GM12875 (cell line): ENCODE results near the gene MRPS26.
"Not testable (repeated sequence)": the region's sequence is repeated elsewhere in the genome, so short reads cannot be mapped to it uniquely, and the experiment has no call there.

Experiments used
- H3K4me3 ChIP-seq: one replicate; pipeline ENCODE4 v1.5.1; 2011; ENCODE audit warnings: low read depth, low read length, control low read depth
- TF ChIP-seq, protein P1 (sequence below): IDR thresholded peaks from 2 replicates; pipeline ENCODE4 v1.5.1; 2011; ENCODE audit warnings: low read depth, mild to moderate bottlenecking, control low read depth, inconsistent platforms, low read length, moderate library complexity, borderline replicate concordance; ENCODE audit not compliant: insufficient read depth

Gene MRPS26

GRCh38 chr20:3013771-3014170, 32.1 kb upstream of the MRPS26 start:
- H3K4me3 ChIP-seq: no peak overlapping the region
- TF ChIP-seq, protein P1, sequence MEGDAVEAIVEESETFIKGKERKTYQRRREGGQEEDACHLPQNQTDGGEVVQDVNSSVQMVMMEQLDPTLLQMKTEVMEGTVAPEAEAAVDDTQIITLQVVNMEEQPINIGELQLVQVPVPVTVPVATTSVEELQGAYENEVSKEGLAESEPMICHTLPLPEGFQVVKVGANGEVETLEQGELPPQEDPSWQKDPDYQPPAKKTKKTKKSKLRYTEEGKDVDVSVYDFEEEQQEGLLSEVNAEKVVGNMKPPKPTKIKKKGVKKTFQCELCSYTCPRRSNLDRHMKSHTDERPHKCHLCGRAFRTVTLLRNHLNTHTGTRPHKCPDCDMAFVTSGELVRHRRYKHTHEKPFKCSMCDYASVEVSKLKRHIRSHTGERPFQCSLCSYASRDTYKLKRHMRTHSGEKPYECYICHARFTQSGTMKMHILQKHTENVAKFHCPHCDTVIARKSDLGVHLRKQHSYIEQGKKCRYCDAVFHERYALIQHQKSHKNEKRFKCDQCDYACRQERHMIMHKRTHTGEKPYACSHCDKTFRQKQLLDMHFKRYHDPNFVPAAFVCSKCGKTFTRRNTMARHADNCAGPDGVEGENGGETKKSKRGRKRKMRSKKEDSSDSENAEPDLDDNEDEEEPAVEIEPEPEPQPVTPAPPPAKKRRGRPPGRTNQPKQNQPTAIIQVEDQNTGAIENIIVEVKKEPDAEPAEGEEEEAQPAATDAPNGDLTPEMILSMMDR: no peak

GRCh38 chr20:3014179-3014578, 31.7 kb upstream of the MRPS26 start:
- H3K4me3 ChIP-seq: no peak overlapping the region
- TF ChIP-seq, protein P1: no peak

DNA sequence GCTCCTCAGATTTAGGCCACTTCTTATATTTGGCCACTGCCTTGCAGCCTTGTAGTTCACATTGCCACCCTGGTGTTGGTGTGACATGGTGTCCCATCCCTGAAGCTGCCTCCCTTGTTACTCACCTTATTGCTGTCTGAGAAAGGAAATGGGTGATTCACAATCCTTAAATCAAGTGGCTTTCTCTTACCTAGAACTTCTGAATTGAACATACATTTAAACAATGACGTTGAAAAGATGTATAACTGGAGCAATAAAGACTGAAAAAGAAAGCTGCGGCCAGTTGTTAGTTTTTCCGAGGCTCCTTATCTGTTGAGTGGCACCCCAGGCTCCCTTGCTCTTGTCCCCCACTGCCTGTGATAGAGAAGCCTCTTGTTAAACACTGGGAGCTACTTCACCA, 31.2 kb upstream of the MRPS26 start:
- no peak overlapping the region for H3K4me3 ChIP-seq
- TF ChIP-seq, protein P1: no peak

DNA sequence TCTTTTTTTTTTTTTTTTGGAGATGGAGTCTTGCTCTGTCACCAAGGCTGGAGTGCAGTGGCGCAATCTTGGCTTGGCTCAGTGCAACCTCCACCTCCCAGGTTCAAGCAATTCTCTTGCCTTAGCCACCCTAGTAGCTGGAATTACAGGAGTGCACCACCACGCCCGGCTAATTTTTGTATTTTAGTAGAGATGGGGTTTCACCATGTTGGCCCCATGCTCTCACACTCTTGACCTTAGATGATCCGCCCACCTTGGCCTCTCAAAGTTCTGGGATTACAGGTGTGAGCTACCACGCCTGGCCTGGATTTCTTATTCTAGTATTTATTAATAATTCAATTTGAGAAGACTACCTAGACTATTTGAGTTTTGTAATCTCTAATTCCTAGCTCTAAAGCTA, 30.6 kb upstream of the MRPS26 start:
- not testable (repeated sequence) for H3K4me3 ChIP-seq

GRCh38 chr20:3021327-3021726, 24.5 kb upstream of the MRPS26 start:
- TF ChIP-seq, protein P1: no peak
- H3K4me3 ChIP-seq: no peak overlapping the region

- no peak overlapping the region for H3K4me3 ChIP-seq
- TF ChIP-seq, protein P1: no peak
These were observed 24.1 kb upstream of the MRPS26 start for GRCh38 chr20:3021777-3022176.

GRCh38 chr20:3022559-3023490, 23.0 kb upstream of the MRPS26 start:
- H3K4me3 ChIP-seq: not testable (repeated sequence)

DNA sequence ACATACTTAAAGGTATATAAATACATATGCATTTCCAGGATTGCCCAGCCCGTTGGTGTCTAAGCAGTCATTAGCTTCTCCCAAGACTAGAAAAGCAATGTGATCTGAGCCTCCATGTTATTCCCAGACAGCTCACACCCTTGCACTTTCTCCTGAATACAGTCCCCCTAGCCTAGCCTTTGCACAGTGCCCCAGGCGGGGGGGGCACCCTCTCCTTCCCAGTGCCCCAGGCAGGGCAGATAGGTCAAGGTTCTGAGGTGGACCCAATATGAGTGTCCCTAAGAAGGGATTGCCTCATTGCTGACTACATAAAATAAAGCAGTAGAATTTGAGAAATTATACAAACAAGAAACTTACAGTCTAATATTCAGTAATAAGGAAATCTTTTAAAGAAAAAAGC, 17.9 kb upstream of the MRPS26 start:
- TF ChIP-seq, protein P1: no peak
- no peak overlapping the region for H3K4me3 ChIP-seq
